HepG2 (cell line): ENCODE data around the gene SUDS3. TPM values are rescaled to one million over a fixed set of nuclear protein-coding genes. Genes with fewer than 3 reads are reported as not detected.

Experiments used
- ARID4A ChIP-seq: sonication (generic); formaldehyde crosslinking; IDR thresholded peaks from 2 replicates; pipeline ENCODE4 v1.5.0; 2020; ENCODE audit warnings: mild to moderate bottlenecking, missing genetic modification reagents, borderline replicate concordance
- CHD2 ChIP-seq: IDR thresholded peaks from 2 replicates; pipeline ENCODE4 v1.6.1; 2011; ENCODE audit warnings: low read depth, low read length, improper control_type of control experiment
- HMG20A ChIP-seq: IDR thresholded peaks from 2 replicates; pipeline ENCODE4 v1.6.1; 2016; ENCODE audit warnings: borderline replicate concordance
- MYC ChIP-seq: sonication (generic); formaldehyde crosslinking; IDR thresholded peaks from 2 replicates; pipeline ENCODE4 v1.9.0; 2021; ENCODE audit warnings: missing genetic modification reagents, borderline replicate concordance
- ONECUT2 ChIP-seq: sonication (generic); formaldehyde crosslinking; IDR thresholded peaks from 2 replicates; pipeline ENCODE4 v1.4.0; 2020; ENCODE audit warnings: missing genetic modification reagents
- PLSCR1 ChIP-seq: sonication (generic); formaldehyde crosslinking; IDR thresholded peaks from 2 replicates; pipeline ENCODE4 v1.5.0; 2020; ENCODE audit warnings: missing genetic modification reagents, mild to moderate bottlenecking, borderline replicate concordance
- TAF15 ChIP-seq: fragments of 200-400 bp; formaldehyde crosslinking; IDR thresholded peaks from one replicate; pipeline ENCODE4 v1.6.1; 2018; ENCODE audit warnings: mild to moderate bottlenecking, low read depth, low read length; ENCODE audit not compliant: poor library complexity, severe bottlenecking
- TGIF2 ChIP-seq: IDR thresholded peaks from 2 replicates; pipeline ENCODE4 v1.6.1; 2016; ENCODE audit warnings: control low read depth, missing compliant biosample characterization
- THYN1 ChIP-seq: sonication (generic); formaldehyde crosslinking; IDR thresholded peaks from 2 replicates; pipeline ENCODE4 v1.8.1; 2023; ENCODE audit warnings: low read depth, mild to moderate bottlenecking, moderate library complexity, missing genetic modification reagents, borderline replicate concordance
- TOPORS ChIP-seq: sonication (generic); formaldehyde crosslinking; IDR thresholded peaks from 2 replicates; pipeline ENCODE4 v1.8.0; 2023; ENCODE audit warnings: mild to moderate bottlenecking, missing genetic modification reagents
- TP53 ChIP-seq: sonication (generic); formaldehyde crosslinking; conservative IDR thresholded peaks from 2 replicates; pipeline ENCODE4 v1.4.0; 2020; ENCODE audit warnings: missing genetic modification reagents
- UBTF ChIP-seq: sonication (generic); formaldehyde crosslinking; IDR thresholded peaks from 2 replicates; pipeline ENCODE4 v1.4.0; 2020; ENCODE audit warnings: mild to moderate bottlenecking, missing genetic modification reagents
- USF2 ChIP-seq, 2 experiments: sonication (generic) in 1 of 2; formaldehyde crosslinking in 1 of 2; IDR thresholded peaks; 2 replicates each; pipeline versions ENCODE4 v1.5.1 to v1.6.1; 2011 to 2020; ENCODE audit warnings: borderline replicate concordance in 1 of 2, low read depth in 1 of 2, low read length in 1 of 2, mild to moderate bottlenecking in 1 of 2, missing genetic modification reagents in 1 of 2, moderate library complexity in 1 of 2
- ZFY ChIP-seq: sonication (generic); formaldehyde crosslinking; IDR thresholded peaks from 2 replicates; pipeline ENCODE4 v1.4.0; 2020; ENCODE audit warnings: missing genetic modification reagents
- ZNF282 ChIP-seq: fragments of 450-650 bp; IDR thresholded peaks from 2 replicates; pipeline ENCODE4 v1.6.1; 2018; ENCODE audit not compliant: partially characterized antibody
- ZNF446 ChIP-seq: sonication (generic); formaldehyde crosslinking; IDR thresholded peaks from 2 replicates; pipeline ENCODE4 v1.5.0; 2020; ENCODE audit warnings: mild to moderate bottlenecking, missing genetic modification reagents
- ZNF709 ChIP-seq: sonication (generic); formaldehyde crosslinking; IDR thresholded peaks from 2 replicates; pipeline ENCODE4 v1.5.0; 2020; ENCODE audit warnings: mild to moderate bottlenecking, missing genetic modification reagents
- ZSCAN20 ChIP-seq: sonication (generic); formaldehyde crosslinking; IDR thresholded peaks from 2 replicates; pipeline ENCODE4 v1.4.0; 2020; ENCODE audit warnings: missing genetic modification reagents, mild to moderate bottlenecking, borderline replicate concordance
- polyA plus RNA-seq, 8 experiments: library from polyadenylated mRNA; depleted of rRNA in 3 of 8; stranded (reverse) in 7 of 8; unstranded in 1 of 8; fragments of >200 nt; fragmentation: Illumina TruSeq in 4 of 8; extraction: Trizol in 4 of 8; gene quantifications; 2 replicates each; pipeline versions ENCODE4 v1.2.1 to v1.2.3, GENCODE V29; 2011 to 2016; ENCODE audit warnings: low read depth in 4 of 8, missing spikeins in 1 of 8, mixed read lengths in 1 of 8; ENCODE audit not compliant: insufficient read depth in 1 of 8
- total RNA-seq, 5 experiments: library from RNA; depleted of rRNA; stranded (reverse); fragments of >200 nt; fragmentation: Illumina TruSeq; extraction: Trizol; gene quantifications; 2 replicates each; pipeline ENCODE4 v1.2.3, GENCODE V29; 2016; ENCODE audit warnings: low read depth in 1 of 5

Gene SUDS3
- total and polyA plus RNA-seq, 2 of the 13 experiments (the other 11 are each of a cell fraction or from before 2014, with no cell fraction given): 20.2 to 33.1 TPM

GRCh38 chr12:118372541-118373495 lies 3.5 kb upstream of the SUDS3 start, which contains the start of gene TAOK3 (continued):
- TF ChIP-seq TP53 (no peak), ZNF709 (CRISPR knock-in tag) (0 out of 2 replicates have a peak, but pooled peaks have one; percentile 9), TGIF2 (CRISPR knock-in tag) (peak; percentile 48; the same call in 1 of the 2 replicates), CHD2 (peak; percentile 49; the same call in 1 of the 2 replicates), ARID4A (CRISPR knock-in tag) (peak; percentile 95), HMG20A (CRISPR knock-in tag) (no peak), ZFY (peak; percentile 50), PLSCR1 (no peak), THYN1 (CRISPR knock-in tag) (no peak), MYC (CRISPR knock-in tag) (peak; percentile 62), TOPORS (no peak), TAF15 (peak; percentile 29), ZNF446 (CRISPR knock-in tag) (no peak), UBTF (CRISPR knock-in tag) (peak; percentile 84), USF2 (IDR thresholded peaks at IDR 0.05; ENCODE audit: low read depth, low read length) (no peak), USF2 (CRISPR knock-in tag; IDR thresholded peaks at IDR 0.05; ENCODE audit: borderline replicate concordance) (no peak), ONECUT2 (peak; percentile 95), ZNF282 (no peak), ZSCAN20 (0 out of 2 replicates have a peak, but pooled peaks have one; percentile 43)
